Astrocyte (in vitro differentiated cells and primary cell): ENCODE measurements around the gene DLL1.

Experiments used
- EZH2 ChIP-seq: IDR thresholded peaks from 2 replicates; pipeline ENCODE4 v1.6.1; 2012; ENCODE audit warnings: mild to moderate bottlenecking, low read length, inconsistent platforms; ENCODE audit not compliant: insufficient read depth
- TF ChIP-seq, protein P1 (sequence below): IDR thresholded peaks from 2 replicates; pipeline ENCODE4 v1.5.1; 2011; ENCODE audit warnings: low read depth, mild to moderate bottlenecking, inconsistent platforms, low read length, moderate library complexity; ENCODE audit not compliant: insufficient read depth

DNA sequence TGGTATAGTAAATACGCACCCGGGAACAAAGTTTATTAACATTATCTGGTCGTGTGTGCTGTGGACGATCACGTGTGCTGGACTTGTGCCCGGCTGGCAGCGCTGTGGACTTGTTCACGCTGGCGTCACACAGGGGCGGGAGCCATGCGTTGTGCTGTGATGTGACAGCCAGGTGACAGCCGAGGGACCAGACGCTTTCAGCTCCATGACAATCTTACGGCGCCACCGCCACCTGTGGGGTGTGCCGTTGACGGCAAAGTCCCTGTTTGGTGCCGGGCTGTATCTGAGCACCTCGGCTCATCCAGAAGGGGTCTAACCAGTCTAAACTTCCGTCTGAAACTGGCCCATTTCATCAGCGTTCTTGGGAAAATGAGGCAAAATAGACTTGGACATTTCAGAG is 25.2 kb downstream of the DLL1 start:
- TF ChIP-seq, protein P1, sequence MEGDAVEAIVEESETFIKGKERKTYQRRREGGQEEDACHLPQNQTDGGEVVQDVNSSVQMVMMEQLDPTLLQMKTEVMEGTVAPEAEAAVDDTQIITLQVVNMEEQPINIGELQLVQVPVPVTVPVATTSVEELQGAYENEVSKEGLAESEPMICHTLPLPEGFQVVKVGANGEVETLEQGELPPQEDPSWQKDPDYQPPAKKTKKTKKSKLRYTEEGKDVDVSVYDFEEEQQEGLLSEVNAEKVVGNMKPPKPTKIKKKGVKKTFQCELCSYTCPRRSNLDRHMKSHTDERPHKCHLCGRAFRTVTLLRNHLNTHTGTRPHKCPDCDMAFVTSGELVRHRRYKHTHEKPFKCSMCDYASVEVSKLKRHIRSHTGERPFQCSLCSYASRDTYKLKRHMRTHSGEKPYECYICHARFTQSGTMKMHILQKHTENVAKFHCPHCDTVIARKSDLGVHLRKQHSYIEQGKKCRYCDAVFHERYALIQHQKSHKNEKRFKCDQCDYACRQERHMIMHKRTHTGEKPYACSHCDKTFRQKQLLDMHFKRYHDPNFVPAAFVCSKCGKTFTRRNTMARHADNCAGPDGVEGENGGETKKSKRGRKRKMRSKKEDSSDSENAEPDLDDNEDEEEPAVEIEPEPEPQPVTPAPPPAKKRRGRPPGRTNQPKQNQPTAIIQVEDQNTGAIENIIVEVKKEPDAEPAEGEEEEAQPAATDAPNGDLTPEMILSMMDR, result no peak
- no peak for TF ChIP-seq EZH2
